Fibroblast of upper back skin (primary cell): ENCODE data around the gene MPC1.

Experiments used
- DNase-seq: peaks from one replicate; pipeline ENCODE4 v3.0.0-alpha.2; 2013

Gene MPC1

DNA sequence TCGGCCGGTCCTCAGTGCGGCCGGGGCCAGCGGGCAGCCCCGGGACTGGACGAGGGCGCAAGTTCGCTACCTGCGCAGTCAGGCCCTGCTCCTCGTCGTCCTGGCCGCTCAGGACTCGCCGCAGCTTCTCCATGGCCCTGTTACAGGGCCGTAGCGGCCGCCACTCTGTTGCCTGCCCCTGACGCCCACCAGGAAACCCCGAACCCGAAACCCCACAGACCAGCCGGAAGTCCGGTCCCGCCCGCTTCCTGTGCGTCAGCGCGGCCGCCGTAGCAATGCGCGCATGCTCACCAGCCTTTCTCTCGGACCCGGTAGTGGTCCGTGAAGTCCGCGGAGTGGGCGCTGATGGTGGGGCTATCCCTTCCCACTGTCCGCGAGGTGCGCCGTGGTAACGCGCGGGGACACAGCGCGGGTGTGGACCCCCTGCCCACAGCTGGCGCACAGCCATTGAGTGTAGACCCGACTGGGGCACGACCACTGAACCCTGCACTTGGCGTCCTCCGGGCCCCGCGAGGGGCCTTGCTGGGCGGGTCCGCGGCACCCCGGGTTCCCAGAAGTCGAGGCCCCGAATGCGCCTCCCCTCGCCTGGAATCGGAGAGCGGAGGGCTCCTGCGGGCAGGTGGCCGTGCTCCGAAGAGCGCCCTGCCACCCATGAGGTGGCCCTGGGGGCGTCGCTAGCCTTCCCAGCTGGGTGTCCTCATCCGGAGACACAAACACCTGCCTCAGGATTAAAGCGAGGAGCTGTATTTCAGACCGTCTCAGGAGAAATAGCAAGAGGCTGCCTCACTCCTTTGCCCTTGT is 40.2 kb downstream of the MPC1 start, which contains the start of gene SFT2D1:
TSS of gene SFT2D1 (minus strand) at position 197 of the 801 bp plus-strand sequence. CDS start at position 133, 64 bp downstream.
- peak; percentile 81 for DNase-seq

DNA sequence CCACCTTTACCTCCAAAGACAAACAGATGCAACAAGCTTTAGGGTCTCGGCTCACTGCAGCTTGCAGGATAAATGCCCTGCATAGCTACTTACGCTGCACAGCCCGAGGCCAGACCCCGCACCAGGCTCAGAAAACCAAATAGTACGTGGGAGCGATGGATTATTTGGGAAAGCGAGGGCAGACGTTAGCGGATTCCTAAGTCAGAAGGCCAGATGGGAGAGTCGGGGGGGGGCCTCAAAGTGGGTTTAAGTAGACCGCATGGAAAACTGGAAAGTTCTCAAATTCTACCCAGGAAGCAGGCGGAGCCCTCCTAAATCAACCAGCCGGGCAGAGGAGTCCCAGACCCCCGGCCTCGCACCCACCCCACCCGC is 40.8 kb downstream of the MPC1 start:
- DNase-seq: no peak

DNA sequence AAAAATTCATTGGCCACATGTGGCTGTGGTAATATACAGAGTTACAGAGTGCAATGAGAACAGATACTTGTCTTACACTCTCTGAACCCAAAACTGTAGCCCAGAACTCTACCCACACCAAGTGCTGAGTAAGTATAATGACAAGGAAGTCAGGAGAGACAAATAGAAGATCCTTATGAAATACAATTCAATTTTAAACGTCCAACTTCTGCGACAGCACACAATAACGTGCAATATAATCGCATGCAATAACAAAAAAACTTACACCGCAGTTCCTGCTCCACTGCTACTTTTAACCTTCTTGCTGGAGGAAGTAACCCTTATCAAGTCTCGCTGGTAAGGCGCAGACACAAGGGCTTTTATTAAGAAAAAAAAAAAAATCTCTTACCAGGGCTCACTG is 41.3 kb downstream of the MPC1 start:
- no peak for DNase-seq

DNA sequence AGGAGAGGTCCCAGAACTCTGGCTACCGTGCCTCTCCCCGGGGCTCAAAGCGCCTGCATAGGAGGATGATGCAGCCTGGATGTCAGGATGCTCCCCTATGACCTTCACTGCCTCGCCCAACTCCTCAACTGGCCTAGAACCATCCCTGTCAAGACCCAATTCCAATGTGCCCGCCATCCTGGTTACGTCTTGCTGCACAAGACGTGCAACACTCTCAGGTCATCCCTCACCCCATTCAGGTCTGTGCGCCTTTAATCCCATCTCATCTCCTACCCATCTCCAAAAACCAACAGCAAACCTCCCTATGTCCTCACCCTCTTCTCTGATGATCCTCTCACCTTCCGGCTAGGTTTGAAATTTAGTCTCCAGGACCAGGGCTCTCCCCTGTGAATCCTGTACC is 43.9 kb downstream of the MPC1 start:
- no peak for DNase-seq

DNA sequence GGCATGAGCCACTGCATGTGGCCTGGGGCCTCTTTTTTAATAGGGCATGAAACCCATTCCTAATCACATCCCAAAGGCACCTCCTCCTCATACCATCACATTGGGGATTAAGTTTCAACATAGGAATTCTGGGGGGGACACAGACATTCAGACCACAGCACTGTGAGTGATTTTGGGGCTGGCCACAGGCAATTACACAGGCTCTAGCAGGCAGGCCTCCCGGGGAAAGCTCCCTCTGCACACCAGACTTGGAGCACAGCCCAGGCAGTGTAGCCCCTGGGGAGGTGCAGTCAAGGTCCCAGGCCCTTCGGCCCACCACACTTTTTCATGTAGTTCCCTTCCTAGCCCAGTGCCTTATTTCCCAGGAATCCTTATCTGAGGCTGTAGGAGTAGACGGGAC is 45.9 kb downstream of the MPC1 start:
- DNase-seq: no peak

DNA sequence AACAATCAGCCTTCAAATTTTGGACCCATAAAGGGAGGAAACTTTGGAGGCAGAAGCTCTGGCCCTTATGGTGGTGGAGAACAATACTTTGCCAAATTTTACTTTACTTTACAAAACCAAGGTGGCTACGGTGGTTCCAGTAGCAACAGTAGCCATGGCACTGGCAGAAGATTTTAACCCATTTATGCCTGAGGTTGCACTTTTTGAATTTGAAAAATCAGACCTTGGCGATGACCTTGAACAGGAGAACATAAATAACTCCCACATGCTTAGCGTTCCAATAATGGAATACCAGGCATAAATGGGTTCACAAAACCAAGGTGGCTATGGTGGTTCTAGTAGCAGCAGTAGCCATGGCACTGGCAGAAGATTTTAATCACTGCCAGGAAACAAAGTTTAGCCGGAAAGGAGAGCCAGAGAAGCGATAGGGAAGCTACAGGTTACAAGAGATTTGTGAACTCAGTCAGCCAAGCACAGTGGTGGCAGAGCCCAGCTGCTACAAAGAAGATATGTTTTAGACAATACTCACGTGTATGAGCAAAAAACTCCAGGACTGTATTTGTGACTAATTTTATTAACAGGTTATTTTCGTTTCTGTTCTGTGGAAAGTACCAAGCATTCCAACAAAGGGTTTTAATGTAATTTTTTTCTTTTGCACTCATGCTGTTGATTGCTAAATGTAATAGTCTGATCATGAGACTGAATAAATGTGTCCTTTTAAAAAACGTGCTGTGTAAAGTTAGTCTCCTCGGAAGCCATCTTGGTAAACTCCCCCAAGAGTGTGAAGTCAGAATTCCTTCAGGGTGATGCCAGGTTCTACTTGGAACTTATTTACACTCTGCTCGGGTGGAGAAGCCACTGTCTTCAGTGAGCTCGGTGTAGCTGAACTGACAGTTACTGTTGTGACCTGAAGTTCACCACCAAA is 47.1 kb downstream of the MPC1 start:
- DNase-seq: no peak

DNA sequence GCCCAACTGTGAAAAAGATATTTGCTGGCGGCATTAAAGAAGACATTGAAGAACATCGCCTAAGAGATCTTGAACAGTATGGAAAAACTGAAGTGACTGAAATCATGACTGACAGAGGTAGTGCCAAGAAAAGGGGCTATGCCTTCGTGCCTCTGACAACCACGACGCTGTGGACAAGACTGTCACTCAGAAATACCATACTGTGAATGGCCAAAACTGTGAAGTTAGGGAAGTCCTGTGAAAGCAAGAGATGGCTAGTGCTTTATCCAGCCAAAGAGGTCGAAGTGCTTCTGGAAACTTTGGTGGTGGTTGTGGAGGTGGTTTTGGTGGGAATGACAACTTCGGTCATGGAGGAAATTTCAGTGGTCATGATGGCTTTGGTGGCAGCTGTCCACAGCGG is 47.9 kb downstream of the MPC1 start:
- DNase-seq: no peak

DNA sequence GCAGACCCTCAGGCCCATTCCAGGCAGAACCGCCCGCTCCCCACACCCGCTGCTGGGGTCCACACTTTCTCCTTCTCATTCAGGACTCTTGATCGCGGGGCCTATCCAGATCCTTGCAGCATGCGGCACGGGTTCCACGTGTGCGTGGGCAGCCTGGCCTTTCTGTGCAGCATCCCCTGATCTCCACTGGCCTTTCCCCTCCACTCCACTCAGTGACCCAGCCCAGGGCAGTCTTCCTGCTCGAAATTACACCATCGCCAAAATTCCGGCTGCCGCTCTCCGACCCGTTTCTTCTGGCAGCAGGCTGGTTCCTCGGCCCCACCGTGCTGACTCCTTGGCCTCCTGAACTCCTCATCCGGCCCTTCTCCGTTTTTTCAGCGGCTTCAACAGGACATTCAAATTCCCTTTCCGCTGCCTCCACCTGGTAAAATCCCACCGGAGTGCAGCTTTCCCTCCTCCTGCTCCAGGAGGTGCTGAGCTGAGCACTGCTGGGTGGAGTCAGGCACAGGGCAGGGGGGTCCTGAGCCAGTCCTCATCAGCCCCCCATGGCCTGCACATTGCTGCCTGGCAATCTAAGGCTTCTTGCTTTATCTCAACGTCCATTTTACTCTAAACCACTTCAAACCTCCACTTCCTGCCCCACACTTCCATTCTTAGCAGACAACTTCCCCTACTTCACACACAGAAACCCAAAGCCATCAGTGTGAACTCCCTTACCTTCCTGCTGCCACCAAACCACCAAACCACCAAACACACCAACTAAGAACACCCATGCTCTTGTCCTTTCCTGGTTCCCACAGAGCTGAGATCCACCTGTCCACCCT is 49.4 kb downstream of the MPC1 start:
- no peak for DNase-seq

DNA sequence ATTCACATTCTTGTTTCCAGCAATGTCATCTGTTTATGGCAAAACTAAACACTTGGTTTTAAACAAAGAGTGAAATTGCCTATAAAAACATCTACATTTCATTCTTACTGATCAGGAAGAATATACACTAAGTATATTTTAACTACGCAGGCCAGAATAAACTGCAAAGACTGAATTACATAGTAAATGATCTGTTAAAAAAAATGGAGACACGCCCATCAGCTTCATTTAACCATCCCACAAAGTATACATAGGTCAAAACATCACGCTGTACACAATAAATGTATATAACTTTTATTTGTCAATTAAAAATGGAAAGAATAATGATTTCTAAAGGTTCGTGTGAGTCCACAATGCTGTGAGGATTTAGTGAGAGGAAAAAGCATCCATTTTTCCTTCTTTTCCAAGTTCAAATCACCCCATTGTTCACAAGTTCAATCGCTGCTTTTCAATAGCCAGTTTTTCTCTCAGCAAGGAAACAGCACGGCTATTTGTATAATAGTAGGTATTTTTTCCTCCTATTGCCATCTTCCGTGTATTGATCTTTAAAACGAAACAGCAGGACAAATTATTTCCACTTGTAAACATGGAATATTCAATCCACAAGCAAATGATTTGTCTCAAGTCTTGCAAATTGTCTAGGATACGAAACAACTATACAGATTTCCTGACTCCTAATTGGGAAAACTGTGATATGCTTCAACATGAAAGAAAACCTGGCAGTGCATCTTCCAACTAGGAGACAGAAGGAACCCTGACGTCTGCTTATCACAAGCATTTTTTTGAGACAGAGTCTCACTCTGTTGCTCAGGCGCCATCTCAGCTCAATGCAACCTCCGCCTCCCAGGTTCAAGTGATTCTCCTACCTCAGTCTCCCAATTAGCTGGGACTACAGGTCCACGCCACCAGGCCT is 51.0 kb downstream of the MPC1 start:
- DNase-seq: no peak

DNA sequence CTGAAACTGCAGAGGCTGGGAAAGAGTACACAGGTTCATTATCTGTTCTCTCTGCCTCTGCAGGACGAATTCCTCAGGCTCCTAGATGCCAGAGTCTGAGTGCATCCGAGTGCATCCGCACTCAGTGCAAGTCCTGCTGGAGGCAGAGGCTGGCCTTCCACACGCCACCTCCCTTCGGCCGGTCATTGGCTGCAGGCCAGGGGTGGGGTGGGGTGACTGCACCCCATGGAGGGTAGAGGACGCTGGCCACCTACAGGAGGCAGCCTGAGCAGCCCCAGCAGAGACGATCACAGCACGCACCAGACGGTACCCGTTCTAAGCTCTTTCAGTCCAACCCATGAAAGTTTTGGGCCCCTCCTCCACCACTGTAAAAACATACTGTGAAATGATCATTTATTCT is 52.1 kb downstream of the MPC1 start:
- DNase-seq: no peak

DNA sequence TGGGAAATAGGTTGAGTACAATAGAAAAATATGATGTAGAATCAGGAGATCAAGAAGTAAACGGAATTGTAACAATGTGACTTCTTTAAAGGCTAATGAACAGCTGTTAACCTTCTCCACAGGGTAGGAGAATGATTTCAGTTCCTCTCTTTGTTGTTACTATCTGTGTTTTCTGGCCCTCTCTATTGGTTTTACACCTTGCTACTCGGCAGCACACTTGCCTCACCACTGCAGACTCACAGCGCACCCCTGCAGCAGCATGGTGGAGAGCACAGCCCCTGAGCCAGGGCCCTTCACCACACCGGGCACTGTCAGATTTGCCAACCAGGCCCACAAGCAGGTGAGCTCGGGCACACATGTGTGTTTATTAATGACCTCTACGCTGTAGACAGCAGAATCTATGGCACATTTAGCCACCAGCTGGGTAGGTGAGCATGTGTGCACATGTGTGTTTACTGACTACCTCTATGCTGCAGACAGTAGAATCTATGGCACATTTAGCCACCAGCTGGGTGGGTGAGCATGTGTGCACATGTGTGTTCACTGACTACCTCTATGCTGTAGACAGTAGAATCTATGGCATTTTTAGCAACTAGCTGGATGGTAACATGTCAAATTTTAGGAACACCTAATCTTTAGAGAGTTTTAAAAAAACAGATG is 57.2 kb downstream of the MPC1 start:
- no peak for DNase-seq

DNA sequence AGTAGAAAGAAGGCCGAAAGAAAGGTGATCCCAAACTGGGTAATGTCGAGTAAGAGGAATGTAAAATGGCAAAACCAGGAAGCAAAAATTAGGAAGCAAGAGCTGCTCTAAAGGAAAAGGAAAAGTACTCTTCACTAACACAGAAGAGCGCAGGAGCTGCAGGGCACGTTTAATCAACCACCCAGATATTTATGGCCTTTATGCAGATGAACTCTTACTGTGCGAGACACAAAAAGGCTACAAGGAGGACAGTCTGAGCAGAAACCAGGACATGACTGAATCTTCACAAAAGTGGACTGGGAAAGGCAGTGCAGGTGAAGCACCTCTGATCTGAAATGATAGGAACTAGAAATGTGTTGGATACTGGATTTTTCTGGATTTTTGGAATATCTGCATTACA is 59.3 kb downstream of the MPC1 start:
- no peak for DNase-seq

DNA sequence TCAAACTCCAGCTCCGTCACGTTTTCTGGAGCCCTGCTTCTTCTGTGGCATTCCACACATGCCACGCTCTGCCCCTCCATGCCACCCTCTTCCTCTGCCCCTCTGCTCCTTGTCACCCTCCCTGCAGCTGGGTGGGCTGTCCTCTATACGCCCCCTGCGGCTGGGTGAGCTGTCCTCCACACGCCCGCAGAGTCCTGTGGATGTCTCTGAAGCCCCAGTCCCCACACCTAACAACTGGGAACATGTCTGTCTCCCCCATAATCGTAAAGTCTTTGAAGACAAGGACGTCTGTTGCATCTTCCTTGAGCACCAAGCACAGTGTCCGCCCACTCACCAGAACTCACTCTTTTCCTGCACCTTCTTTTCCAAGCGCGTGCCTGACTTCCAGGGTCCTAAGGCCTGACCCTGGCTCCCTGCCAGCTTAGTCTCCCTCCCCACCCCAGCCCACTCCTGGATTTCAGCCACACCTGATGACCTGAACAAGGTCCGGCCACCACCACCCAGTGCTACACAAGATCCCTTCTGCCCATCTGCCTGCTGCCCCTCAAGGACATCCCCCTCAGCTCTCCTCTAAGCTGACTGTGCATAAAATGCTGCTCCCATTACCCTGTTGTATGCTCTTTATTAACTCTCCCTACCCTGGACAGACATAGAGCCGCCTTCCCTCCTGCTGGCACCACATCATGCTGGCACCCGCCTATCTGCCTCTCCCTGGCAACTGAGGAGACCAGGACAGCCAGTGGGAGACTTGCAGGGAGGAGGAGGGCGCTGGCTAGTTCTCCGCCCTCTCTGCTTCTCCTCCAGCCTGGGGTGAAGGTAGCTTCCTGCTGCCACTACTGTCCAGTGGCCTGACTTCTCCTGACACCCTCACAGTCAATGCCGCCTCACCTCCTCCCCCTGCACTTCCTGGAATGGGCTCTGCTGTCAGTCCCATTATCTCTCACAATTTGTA is 63.8 kb downstream of the MPC1 start:
- DNase-seq: no peak

DNA sequence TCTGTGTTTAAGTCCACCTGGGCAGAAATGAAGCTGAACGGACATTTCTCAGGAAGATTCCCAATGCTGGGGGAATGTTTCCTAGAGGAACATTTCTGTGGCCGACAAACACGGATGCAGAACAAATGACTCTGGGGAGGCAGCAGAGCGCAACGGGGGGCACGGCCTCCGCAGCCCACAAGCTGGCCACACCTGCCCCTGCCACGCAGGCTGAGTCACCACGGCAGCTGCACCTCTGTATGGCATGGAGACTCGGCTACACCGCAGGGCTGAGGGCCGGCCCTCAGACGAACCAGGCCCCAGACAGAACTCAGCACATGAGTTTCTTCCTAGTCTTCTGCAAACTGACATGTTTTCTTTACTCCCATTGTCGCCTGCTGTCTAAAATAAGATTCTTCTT is 64.5 kb downstream of the MPC1 start:
- DNase-seq: no peak

DNA sequence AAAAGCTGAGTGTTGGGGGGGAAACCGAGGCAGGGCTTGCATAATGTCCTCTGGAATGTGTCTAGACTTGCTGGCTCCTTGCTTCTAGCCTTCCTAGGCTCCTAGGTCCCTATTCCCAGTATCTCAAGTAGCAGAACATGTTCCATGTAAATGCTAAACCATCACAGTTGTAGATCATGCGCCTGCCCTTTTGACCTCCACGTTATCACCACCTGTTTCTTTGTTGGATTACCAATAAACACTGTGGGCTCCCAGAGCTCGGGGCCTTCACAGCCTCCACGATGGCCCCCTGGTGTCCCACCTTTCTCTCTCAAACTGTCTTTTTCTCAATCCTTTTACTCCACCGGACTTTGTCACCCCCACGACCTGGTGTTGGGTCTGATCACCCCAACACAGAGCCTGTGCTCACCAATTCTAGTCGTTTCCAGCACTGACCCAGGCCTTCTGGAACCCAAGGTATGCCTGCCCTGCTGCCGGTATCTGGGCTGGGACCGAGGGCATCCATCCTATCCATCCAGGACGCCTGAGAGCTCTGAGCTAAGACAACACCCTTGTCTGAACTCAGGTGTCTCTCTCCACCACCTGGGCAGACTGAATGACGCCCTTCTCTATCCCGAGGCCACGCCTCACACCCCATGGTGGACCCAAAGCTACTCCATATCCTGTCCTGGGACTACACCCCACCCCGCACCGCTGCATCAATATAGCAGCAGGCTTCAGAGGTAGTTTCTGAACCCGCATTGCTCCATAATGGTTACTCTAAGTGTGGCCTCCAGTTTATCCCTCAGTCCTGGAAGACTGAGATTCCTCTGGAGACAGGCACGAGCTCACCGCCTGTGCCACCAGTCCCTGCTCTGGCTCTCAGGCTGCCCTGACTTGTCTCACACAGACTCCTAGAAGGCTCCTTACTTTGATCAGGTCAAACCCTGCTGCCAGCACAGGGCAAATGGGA is 65.2 kb downstream of the MPC1 start:
- DNase-seq: no peak

DNA sequence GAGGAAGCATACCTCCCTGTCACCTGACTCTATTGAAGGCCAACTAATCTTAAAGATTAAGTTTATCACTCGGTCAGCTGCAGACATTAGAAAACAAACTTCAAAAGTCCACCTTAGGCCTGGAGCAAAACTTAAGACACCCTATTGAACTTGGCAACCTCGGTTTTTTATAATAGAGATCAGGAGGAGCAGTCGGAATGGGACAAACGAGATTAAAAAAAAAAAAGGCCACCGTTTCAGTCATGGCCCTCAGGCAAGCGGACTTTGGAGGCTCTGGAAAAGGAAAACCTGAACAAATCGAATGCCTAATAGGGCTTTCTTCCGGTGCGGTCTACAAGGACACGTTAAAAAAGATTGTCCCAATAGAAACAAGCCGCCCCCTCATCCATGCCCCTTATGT is 67.3 kb downstream of the MPC1 start:
- no peak for DNase-seq
